A549 treated with dexamethasone at 1 μM for 4 hours (cell line): ENCODE data around the gene ZFP14. TPM values are rescaled to one million over a fixed set of nuclear protein-coding genes. Genes with fewer than 3 reads are reported as not detected.

ENCODE experiments used
- total RNA-seq: library from RNA; stranded (reverse); fragments of 200-300 nt; extraction: Qiagen RNA extraction; gene quantifications from 5 replicates; pipeline ENCODE4 v1.2.3, GENCODE V29; 2022

The ZFP14 gene
- total RNA-seq = 1.5 to 2.8 TPM (median 2.2 TPM) in 5 replicates

DNA sequence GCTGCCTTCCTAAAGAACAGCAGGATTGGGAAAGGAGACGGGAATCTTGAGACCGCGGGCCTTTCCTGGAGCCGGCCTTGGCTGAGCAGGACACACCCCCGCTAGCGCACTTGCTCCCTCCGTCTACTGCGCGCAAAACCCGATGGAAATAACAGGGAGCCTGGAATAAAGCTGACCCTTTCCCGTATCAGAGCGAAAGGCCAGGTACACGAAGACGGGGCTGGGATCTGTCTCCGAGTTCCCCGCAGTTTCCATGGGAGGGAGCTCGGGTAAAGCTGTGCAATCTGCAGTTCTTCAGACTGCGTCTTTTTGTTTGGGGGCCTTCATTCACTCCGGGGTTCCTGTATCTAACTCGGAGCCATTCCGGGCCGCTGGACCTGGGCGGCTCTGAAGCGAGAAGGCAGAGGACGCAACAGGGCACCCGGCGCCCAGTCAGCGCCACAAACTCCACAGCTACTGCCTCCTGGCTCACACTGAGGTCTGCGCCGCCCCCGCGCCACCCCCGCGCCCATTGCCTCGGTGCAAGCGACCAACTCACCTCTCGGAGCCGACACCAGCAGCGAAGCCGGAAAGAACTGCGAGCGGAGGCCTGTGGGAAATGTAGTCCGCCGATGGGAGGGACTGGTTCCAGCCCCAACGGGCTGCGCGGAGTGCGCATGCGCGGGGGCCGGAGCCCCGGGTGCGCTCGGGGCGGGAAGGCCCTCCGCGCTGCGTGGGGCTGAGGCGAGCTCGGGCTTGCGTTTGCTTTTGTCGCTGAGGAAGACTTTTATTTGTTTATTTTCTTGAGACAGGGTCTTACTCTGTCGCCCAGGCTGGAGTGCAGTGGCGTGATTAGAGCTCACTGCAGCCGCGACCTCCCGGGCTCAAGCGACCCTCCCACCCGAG lies at the start of gene ZFP14:
TSS of gene ZFP14 (minus strand) at position 577 of the 885 bp plus-strand sequence. CDS start 11,309 bp downstream, outside the sequence.

DNA sequence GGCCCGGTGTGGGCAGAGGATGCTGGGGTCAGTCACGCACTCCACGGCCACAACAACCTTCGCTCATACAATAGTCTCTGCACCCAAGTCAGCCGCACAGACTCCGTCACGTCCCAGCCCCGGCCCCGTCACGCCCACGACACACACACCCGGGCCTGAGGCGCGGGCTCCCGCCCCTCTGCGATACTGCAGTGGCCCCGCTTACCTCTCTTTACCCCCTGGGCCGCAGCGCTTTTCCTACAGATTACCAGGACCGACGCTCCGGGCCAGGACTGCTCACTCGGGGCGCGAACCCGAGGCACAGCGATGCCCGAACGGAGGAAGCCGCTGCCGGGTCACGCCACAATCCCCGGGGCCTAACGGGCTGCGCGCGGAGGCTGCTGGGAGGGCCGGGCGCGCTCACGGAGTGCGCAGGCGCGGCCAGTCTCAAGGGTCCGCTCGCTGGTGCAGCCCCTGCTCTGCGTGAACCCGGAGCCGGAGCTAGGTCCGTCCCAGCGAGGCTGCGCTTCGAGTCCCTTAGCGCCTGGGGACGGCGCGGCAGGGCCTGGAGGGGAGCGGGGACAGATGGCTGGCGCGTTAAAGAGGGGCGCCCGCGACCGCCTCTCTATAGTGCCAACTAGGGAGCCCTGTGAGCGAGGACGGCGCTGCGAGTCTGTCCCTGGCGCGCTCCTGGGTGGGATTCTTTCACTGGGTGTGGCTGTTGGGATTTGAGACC lies 39.4 kb upstream of the ZFP14 start, which contains the start of gene ZFP82:
TSS of gene ZFP82 (minus strand) at position 358 of the 715 bp plus-strand sequence. CDS start 8,855 bp downstream, outside the sequence.

Other genes starting within 250 kb of the ZFP14 start
- 1,596 to 2,458 TPM (median 2,269 TPM) in 5 replicates for gene CAPNS1, start 239.1 kb downstream of the ZFP14 start, total RNA-seq
- not detected in 5 replicates for gene COX7A1, start 226.8 kb downstream of the ZFP14 start, total RNA-seq
- gene ZNF565, start 164.5 kb downstream of the ZFP14 start, total RNA-seq = 4.4 to 4.8 TPM (median 4.6 TPM) in 5 replicates
- 120 to 157 TPM (median 136 TPM) in 5 replicates for gene ZNF146, start 164.1 kb downstream of the ZFP14 start, total RNA-seq
- gene ZFP82, start 39.4 kb upstream of the ZFP14 start, total RNA-seq = 1.6 to 2.0 TPM (median 1.7 TPM) in 5 replicates
- gene ZNF566, start 110.4 kb upstream of the ZFP14 start, total RNA-seq = 7.5 to 9.2 TPM (median 8.3 TPM) in 5 replicates
- 6.6 to 11.2 TPM (median 8.3 TPM) in 5 replicates for gene ZNF260, start 149.1 kb upstream of the ZFP14 start, total RNA-seq
- gene ZNF529, start 194.1 kb upstream of the ZFP14 start, total RNA-seq = 2.1 to 3.2 TPM (median 2.5 TPM) in 5 replicates
- 0.05 to 0.07 TPM (median 0.06 TPM) in 4 of 5 replicates, not detected in the other for gene ZNF382, start 226.1 kb upstream of the ZFP14 start, total RNA-seq